COLO829 (cell line): ENCODE results near the gene SPIRE2.
"Not testable (repeated sequence)": the region's sequence is repeated elsewhere in the genome, so short reads cannot be mapped to it uniquely, and the experiment has no call there.

Source experiments
- DNase-seq: peaks from one replicate; pipeline ENCODE4 v3.0.0; 2012; ENCODE audit warnings: low spot score

Gene SPIRE2

GRCh38 chr16:89898201-89898967 lies 70.1 kb downstream of the SPIRE2 start:
- no peak for DNase-seq

GRCh38 chr16:89899879-89900481 lies 71.7 kb downstream of the SPIRE2 start:
- no peak for DNase-seq

- DNase-seq = no peak
Observed at GRCh38 chr16:89900885-89901284, 72.6 kb downstream of the SPIRE2 start.

GRCh38 chr16:89902980-89903379 lies 74.7 kb downstream of the SPIRE2 start:
- no peak for DNase-seq

- DNase-seq = no peak
Observed at GRCh38 chr16:89903908-89904515, 75.7 kb downstream of the SPIRE2 start.

- no peak for DNase-seq
Observed at GRCh38 chr16:89904606-89905510, 76.6 kb downstream of the SPIRE2 start.

GRCh38 chr16:89905511-89906139 lies 77.3 kb downstream of the SPIRE2 start:
- peak; percentile 60 for DNase-seq

- DNase-seq = peak; percentile 84
Observed at GRCh38 chr16:89906140-89907025, 78.1 kb downstream of the SPIRE2 start.

GRCh38 chr16:89907055-89907814 lies 79.0 kb downstream of the SPIRE2 start:
- DNase-seq = no peak

- no peak for DNase-seq
Observed at GRCh38 chr16:89908236-89908635, 80.0 kb downstream of the SPIRE2 start.

GRCh38 chr16:89909777-89910716 lies 81.8 kb downstream of the SPIRE2 start:
- no peak for DNase-seq

GRCh38 chr16:89910717-89911354 lies 82.6 kb downstream of the SPIRE2 start:
- DNase-seq = no peak

GRCh38 chr16:89911375-89911774 lies 83.1 kb downstream of the SPIRE2 start:
- no peak for DNase-seq

- no peak for DNase-seq
Observed at GRCh38 chr16:89912143-89912542, 83.9 kb downstream of the SPIRE2 start.

GRCh38 chr16:89912627-89913026 lies 84.4 kb downstream of the SPIRE2 start:
- DNase-seq = no peak

- DNase-seq = no peak
Observed at GRCh38 chr16:89913408-89914387, 85.4 kb downstream of the SPIRE2 start.

- DNase-seq = not testable (repeated sequence)
Observed at GRCh38 chr16:89914642-89915285, 86.5 kb downstream of the SPIRE2 start.
